ENCODE results near the gene KCNB1.

DNA sequence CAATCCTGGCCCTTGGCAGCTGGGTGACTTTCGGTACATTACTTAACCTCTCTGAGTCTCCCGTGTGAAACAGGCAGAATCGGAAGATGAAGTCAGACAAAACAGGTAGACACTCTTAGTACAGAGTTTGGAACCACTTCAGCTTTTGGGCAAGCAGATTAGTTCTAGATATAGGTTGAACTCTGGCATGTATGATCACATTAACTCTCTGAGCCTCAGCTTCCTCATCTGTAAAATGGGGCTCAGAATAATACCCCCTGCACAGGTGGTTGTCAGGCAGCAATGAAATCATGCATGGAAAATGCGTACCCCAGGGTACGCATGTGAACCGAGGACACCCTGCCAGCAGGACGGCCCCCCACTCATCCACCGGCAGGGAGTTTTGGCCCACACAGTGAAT is 87.7 kb downstream of the KCNB1 start:
- TF ChIP-seq, protein P1, sequence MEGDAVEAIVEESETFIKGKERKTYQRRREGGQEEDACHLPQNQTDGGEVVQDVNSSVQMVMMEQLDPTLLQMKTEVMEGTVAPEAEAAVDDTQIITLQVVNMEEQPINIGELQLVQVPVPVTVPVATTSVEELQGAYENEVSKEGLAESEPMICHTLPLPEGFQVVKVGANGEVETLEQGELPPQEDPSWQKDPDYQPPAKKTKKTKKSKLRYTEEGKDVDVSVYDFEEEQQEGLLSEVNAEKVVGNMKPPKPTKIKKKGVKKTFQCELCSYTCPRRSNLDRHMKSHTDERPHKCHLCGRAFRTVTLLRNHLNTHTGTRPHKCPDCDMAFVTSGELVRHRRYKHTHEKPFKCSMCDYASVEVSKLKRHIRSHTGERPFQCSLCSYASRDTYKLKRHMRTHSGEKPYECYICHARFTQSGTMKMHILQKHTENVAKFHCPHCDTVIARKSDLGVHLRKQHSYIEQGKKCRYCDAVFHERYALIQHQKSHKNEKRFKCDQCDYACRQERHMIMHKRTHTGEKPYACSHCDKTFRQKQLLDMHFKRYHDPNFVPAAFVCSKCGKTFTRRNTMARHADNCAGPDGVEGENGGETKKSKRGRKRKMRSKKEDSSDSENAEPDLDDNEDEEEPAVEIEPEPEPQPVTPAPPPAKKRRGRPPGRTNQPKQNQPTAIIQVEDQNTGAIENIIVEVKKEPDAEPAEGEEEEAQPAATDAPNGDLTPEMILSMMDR (conservative IDR thresholded peaks at IDR 0.05), result no peak
- no peak for TF ChIP-seq EZH2 (IDR thresholded peaks at IDR 0.05; ENCODE audit: low read depth)

All from PC-9 (cell line).